Astrocyte (in vitro differentiated cells and primary cell): ENCODE measurements around the gene MED15.

Experiments used
- EZH2 ChIP-seq: IDR thresholded peaks from 2 replicates; pipeline ENCODE4 v1.6.1; 2012; ENCODE audit warnings: mild to moderate bottlenecking, low read length, inconsistent platforms; ENCODE audit not compliant: insufficient read depth
- TF ChIP-seq, protein P1 (sequence below): IDR thresholded peaks from 2 replicates; pipeline ENCODE4 v1.5.1; 2011; ENCODE audit warnings: low read depth, mild to moderate bottlenecking, inconsistent platforms, low read length, moderate library complexity; ENCODE audit not compliant: insufficient read depth

DNA sequence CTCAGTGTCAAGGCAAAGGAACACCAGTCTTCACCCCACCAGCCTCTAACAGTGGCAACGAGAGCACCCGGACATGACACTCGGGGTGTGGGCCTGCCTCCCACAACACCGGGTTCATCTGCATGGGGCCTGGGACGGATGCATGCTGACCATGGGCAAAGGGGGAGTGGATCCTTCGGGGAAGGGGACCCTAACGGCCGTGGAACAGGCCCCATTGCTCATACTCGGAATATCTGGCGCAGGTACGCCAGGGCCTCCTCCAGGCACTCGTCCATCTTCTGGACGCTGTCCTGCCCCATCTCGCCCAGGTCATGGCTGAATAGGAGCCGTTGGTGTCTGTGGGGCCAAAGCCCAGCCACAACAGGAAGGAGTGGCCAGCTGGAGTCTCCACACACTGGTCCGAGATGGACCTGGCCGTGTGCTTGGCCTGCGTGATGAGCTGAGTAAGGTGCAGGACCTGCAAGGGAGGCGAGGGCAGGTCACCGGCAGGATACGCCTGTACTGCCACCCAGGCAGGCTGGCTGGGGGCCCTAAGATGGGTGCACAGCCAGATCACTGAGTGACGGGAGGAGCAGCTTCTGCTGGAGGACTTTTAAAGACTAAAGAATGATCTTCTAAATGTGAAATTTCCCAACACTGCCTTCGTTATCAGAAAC, 96.8 kb downstream of the MED15 start:
- TF ChIP-seq, protein P1, sequence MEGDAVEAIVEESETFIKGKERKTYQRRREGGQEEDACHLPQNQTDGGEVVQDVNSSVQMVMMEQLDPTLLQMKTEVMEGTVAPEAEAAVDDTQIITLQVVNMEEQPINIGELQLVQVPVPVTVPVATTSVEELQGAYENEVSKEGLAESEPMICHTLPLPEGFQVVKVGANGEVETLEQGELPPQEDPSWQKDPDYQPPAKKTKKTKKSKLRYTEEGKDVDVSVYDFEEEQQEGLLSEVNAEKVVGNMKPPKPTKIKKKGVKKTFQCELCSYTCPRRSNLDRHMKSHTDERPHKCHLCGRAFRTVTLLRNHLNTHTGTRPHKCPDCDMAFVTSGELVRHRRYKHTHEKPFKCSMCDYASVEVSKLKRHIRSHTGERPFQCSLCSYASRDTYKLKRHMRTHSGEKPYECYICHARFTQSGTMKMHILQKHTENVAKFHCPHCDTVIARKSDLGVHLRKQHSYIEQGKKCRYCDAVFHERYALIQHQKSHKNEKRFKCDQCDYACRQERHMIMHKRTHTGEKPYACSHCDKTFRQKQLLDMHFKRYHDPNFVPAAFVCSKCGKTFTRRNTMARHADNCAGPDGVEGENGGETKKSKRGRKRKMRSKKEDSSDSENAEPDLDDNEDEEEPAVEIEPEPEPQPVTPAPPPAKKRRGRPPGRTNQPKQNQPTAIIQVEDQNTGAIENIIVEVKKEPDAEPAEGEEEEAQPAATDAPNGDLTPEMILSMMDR: no peak
- no peak for TF ChIP-seq EZH2
